ENCODE results near the gene CLIC3.

DNA sequence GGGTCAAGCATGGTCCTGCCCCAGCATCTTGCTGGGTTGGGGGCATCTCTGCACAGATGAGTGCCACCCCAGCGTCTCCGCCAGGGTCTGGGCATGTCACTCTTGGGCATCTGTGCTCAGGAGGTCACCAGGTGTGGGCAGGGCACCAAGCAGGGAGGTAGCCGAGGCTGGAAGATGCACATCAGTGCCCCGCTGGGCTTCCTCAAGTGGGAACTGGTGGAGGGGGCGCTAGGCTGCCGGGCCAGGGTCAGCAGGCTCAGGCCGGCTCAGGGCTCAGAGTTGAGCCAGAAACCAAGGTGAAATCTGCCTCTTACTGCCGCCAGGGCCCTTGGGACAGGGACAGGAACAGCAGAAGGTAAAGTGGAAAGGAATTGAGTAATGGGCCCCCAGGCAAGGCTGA, 39.6 kb upstream of the CLIC3 start:
- TF ChIP-seq POLR2A (IDR thresholded peaks at IDR 0.05; ENCODE audit: low read length) (no peak), GATA1 (IDR thresholded peaks at IDR 0.05; ENCODE audit: low read depth, low read length) (no peak)

Measured in erythroblast (primary cell).